HL-60 (cell line): ENCODE data around the gene IGFBP3.

Source experiments
- GABPA ChIP-seq: IDR thresholded peaks from 2 replicates; pipeline ENCODE4 v1.6.1; 2012; ENCODE audit warnings: low read depth
- POLR2AphosphoS5 ChIP-seq: IDR thresholded peaks from 2 replicates; pipeline ENCODE4 v1.6.1; 2012; ENCODE audit warnings: low read depth
- SPI1 ChIP-seq: IDR thresholded peaks from 2 replicates; pipeline ENCODE4 v1.6.1; 2012; ENCODE audit warnings: low read depth, mild to moderate bottlenecking, borderline replicate concordance
- TF ChIP-seq, protein P1 (sequence below): IDR thresholded peaks from one replicate; pipeline ENCODE4 v1.5.1; 2011; ENCODE audit warnings: low read length, control low read depth, inconsistent platforms; ENCODE audit not compliant: insufficient read depth
- TF ChIP-seq, protein P2 (sequence below): IDR thresholded peaks from 2 replicates; pipeline ENCODE4 v1.6.1; 2012; ENCODE audit warnings: low read depth; ENCODE audit not compliant: insufficient replicate concordance

DNA sequence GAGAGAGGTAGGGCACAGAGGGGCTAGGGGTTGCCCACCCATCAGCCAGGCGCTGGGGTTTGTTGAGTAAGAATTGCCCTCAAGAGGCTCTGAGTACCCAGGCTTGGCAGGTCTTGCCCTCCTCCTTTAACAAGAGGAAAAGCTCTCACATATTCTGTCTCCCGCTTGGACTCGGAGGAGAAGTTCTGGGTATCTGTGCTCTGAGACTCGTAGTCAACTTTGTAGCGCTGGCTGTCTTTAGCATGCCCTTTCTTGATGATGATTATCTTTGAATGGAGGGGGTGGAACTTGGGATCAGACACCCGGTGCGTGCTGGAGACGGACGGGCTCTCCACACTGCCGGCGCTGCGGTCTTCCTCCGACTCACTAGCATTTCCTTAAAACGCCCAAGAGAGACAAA, 4.0 kb downstream of the IGFBP3 start:
- TF ChIP-seq, protein P1, sequence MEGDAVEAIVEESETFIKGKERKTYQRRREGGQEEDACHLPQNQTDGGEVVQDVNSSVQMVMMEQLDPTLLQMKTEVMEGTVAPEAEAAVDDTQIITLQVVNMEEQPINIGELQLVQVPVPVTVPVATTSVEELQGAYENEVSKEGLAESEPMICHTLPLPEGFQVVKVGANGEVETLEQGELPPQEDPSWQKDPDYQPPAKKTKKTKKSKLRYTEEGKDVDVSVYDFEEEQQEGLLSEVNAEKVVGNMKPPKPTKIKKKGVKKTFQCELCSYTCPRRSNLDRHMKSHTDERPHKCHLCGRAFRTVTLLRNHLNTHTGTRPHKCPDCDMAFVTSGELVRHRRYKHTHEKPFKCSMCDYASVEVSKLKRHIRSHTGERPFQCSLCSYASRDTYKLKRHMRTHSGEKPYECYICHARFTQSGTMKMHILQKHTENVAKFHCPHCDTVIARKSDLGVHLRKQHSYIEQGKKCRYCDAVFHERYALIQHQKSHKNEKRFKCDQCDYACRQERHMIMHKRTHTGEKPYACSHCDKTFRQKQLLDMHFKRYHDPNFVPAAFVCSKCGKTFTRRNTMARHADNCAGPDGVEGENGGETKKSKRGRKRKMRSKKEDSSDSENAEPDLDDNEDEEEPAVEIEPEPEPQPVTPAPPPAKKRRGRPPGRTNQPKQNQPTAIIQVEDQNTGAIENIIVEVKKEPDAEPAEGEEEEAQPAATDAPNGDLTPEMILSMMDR: no peak
- TF ChIP-seq, protein P2, sequence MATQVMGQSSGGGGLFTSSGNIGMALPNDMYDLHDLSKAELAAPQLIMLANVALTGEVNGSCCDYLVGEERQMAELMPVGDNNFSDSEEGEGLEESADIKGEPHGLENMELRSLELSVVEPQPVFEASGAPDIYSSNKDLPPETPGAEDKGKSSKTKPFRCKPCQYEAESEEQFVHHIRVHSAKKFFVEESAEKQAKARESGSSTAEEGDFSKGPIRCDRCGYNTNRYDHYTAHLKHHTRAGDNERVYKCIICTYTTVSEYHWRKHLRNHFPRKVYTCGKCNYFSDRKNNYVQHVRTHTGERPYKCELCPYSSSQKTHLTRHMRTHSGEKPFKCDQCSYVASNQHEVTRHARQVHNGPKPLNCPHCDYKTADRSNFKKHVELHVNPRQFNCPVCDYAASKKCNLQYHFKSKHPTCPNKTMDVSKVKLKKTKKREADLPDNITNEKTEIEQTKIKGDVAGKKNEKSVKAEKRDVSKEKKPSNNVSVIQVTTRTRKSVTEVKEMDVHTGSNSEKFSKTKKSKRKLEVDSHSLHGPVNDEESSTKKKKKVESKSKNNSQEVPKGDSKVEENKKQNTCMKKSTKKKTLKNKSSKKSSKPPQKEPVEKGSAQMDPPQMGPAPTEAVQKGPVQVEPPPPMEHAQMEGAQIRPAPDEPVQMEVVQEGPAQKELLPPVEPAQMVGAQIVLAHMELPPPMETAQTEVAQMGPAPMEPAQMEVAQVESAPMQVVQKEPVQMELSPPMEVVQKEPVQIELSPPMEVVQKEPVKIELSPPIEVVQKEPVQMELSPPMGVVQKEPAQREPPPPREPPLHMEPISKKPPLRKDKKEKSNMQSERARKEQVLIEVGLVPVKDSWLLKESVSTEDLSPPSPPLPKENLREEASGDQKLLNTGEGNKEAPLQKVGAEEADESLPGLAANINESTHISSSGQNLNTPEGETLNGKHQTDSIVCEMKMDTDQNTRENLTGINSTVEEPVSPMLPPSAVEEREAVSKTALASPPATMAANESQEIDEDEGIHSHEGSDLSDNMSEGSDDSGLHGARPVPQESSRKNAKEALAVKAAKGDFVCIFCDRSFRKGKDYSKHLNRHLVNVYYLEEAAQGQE: no peak
- TF ChIP-seq SPI1: no peak
- no peak for TF ChIP-seq POLR2AphosphoS5
- no peak for TF ChIP-seq GABPA
